H1 (cell line): Measurements from ENCODE around the gene DYNC1I1. TPM values are rescaled to one million over a fixed set of nuclear protein-coding genes. Genes with fewer than 3 reads are reported as not detected.

ENCODE experiments used
- CTCF ChIA-PET: fragments of 300-600 bp; sonication (Branson Sonifier 250); formaldehyde crosslinking; loops from one replicate; lab custom pipeline; 2021; ENCODE audit not compliant: partially characterized antibody; lab: Charles Lee
- POLR2A ChIA-PET: fragments of 300-600 bp; sonication (Branson Sonifier 250); formaldehyde crosslinking; loops from one replicate; lab custom pipeline; 2021; ENCODE audit warnings: inconsistent platforms; ENCODE audit not compliant: partially characterized antibody; lab: Charles Lee
- DNase-seq, 2 experiments: peaks; one replicate each; pipeline versions ENCODE4 v3.0.0 to v3.0.0-alpha.2; 2010 to 2022; ENCODE audit warnings: low spot score in 2 of 2, low read depth in 1 of 2, mixed read lengths in 1 of 2
- FAIRE-seq: peaks from 2 replicates; lab custom pipeline; 2011; peaks lifted over from hg19 to GRCh38; lab: Jason Lieb, UNC
- H2AFZ ChIP-seq: 2 replicates; pipeline ENCODE4 v1.8.1; 2012; ENCODE audit warnings: low read length, inconsistent platforms
- H2AK5ac ChIP-seq: 2 replicates; pipeline ENCODE4 v1.6.1; 2013; ENCODE audit warnings: low read depth, low read length
- H2BK120ac ChIP-seq: replicated peaks from 2 replicates; pipeline ENCODE3; 2013; ENCODE audit warnings: low read depth, low read length, inconsistent platforms
- H2BK12ac ChIP-seq: 2 replicates; pipeline ENCODE4 v1.6.1; 2013; ENCODE audit warnings: low read depth, low read length
- H2BK15ac ChIP-seq: 2 replicates; pipeline ENCODE4 v1.6.1; 2013; ENCODE audit warnings: low read length
- H2BK20ac ChIP-seq: 2 replicates; pipeline ENCODE4 v1.6.1; 2013; ENCODE audit warnings: low read length
- H2BK5ac ChIP-seq: 2 replicates; pipeline ENCODE4 v1.6.1; 2013; ENCODE audit warnings: low read depth, low read length
- H3K14ac ChIP-seq: 2 replicates; pipeline ENCODE4 v1.6.1; 2013; ENCODE audit warnings: inconsistent platforms; ENCODE audit not compliant: insufficient read length
- H3K18ac ChIP-seq: 2 replicates; pipeline ENCODE4 v1.6.1; 2013; ENCODE audit warnings: low read length; ENCODE audit errors: extremely low read depth
- H3K23ac ChIP-seq: 2 replicates; pipeline ENCODE4 v1.6.1; 2013; ENCODE audit warnings: inconsistent platforms; ENCODE audit not compliant: insufficient read length
- H3K23me2 ChIP-seq: 2 replicates; pipeline ENCODE4 v1.6.1; 2013; ENCODE audit warnings: low read depth, low read length
- H3K27ac ChIP-seq: 2 replicates; pipeline ENCODE4 v1.6.1; 2011; ENCODE audit warnings: low read depth, low read length, inconsistent platforms
- H3K27me3 ChIP-seq, 4 experiments: replicated peaks in 1 of 4; 1 replicate in 1 of 4; 2 replicates in 3 of 4; pipeline versions ENCODE4 v1.6.1 to v1.8.1; 2011 to 2013; ENCODE audit warnings: low read length in 3 of 4, mild to moderate bottlenecking in 3 of 4, inconsistent platforms in 2 of 4, mixed read lengths in 2 of 4, moderate library complexity in 1 of 4; ENCODE audit not compliant: control insufficient read depth in 3 of 4, insufficient read depth in 3 of 4; ENCODE audit errors: extremely low read depth in 1 of 4
- H3K36me3 ChIP-seq, 4 experiments: 2 replicates each; pipeline versions ENCODE4 v1.6.1 to v1.8.1; 2011 to 2013; ENCODE audit warnings: mild to moderate bottlenecking in 4 of 4, low read length in 3 of 4, moderate library complexity in 2 of 4, control low read depth in 1 of 4, inconsistent platforms in 1 of 4; ENCODE audit not compliant: insufficient read depth in 4 of 4, control insufficient read depth in 2 of 4
- H3K4ac ChIP-seq: replicated peaks from 2 replicates; pipeline ENCODE3; 2013; ENCODE audit warnings: low read length, low read depth, mixed read lengths, inconsistent platforms; ENCODE audit not compliant: insufficient read length
- H3K4me1 ChIP-seq, 4 experiments: replicated peaks in 1 of 4; 1 replicate in 1 of 4; 2 replicates in 3 of 4; pipeline versions ENCODE4 v1.6.1 to v1.8.1; 2011 to 2013; ENCODE audit warnings: low read length in 3 of 4, inconsistent platforms in 2 of 4, mixed read lengths in 1 of 4; ENCODE audit not compliant: insufficient read depth in 4 of 4, control insufficient read depth in 3 of 4
- H3K4me2 ChIP-seq, 2 experiments: 2 replicates each; pipeline versions ENCODE4 v1.6.1 to v1.8.1; 2011 to 2013; ENCODE audit warnings: low read depth in 2 of 2, low read length in 2 of 2, control low read depth in 1 of 2, inconsistent platforms in 1 of 2, mild to moderate bottlenecking in 1 of 2; ENCODE audit not compliant: insufficient read depth in 1 of 2
- H3K4me3 ChIP-seq, 4 experiments: fragments of 200-600, 300-600 bp in 1 of 4; sonication (generic), shearing (Covaris generic), sonication (Bioruptor Twin) in 1 of 4; 2 replicates each; pipeline versions ENCODE4 v1.5.1 to v1.8.1; 2011 to 2016; ENCODE audit warnings: low read length in 4 of 4, low read depth in 3 of 4, control low read depth in 2 of 4, inconsistent platforms in 2 of 4, mild to moderate bottlenecking in 2 of 4, mixed read lengths in 1 of 4, moderate library complexity in 1 of 4; ENCODE audit not compliant: insufficient read depth in 2 of 4; ENCODE audit errors: extremely low read depth in 1 of 4
- H3K56ac ChIP-seq: replicated peaks from 2 replicates; pipeline ENCODE3; 2013; ENCODE audit warnings: low read depth, mild to moderate bottlenecking, mixed read lengths, low read length, inconsistent platforms; ENCODE audit not compliant: insufficient read length
- H3K79me1 ChIP-seq: 2 replicates; pipeline ENCODE4 v1.6.1; 2013; ENCODE audit warnings: low read depth, low read length, control low read depth
- H3K79me2 ChIP-seq, 2 experiments: 2 replicates each; pipeline versions ENCODE4 v1.6.1 to v1.8.1; 2012 to 2013; ENCODE audit warnings: low read length in 2 of 2, mild to moderate bottlenecking in 2 of 2, inconsistent platforms in 1 of 2; ENCODE audit not compliant: insufficient read depth in 2 of 2, control insufficient read depth in 1 of 2
- H3K9ac ChIP-seq, 4 experiments: replicated peaks in 1 of 4; 1 replicate in 1 of 4; 2 replicates in 3 of 4; pipeline versions ENCODE4 v1.6.1 to v1.8.1; 2011 to 2013; ENCODE audit warnings: low read depth in 3 of 4, low read length in 3 of 4, control low read depth in 2 of 4, mild to moderate bottlenecking in 2 of 4, moderate library complexity in 2 of 4, inconsistent platforms in 1 of 4; ENCODE audit errors: extremely low read depth in 1 of 4
- H3K9me3 ChIP-seq, 2 experiments: 2 replicates each; pipeline versions ENCODE4 v1.6.1 to v1.8.1; 2012 to 2013; ENCODE audit warnings: mild to moderate bottlenecking in 2 of 2, moderate library complexity in 2 of 2, control low read depth in 1 of 2, inconsistent platforms in 1 of 2, low read depth in 1 of 2, low read length in 1 of 2, mixed read lengths in 1 of 2; ENCODE audit not compliant: insufficient read depth in 2 of 2
- H4K20me1 ChIP-seq, 2 experiments: replicated peaks in 1 of 2; 2 replicates each; pipeline versions ENCODE3 to v1.8.1; 2011 to 2013; ENCODE audit warnings: inconsistent platforms in 2 of 2, low read length in 2 of 2, mild to moderate bottlenecking in 1 of 2; ENCODE audit not compliant: insufficient read depth in 2 of 2, control insufficient read depth in 1 of 2
- H4K5ac ChIP-seq: 2 replicates; pipeline ENCODE4 v1.6.1; 2013; ENCODE audit warnings: low read length, low read depth, mixed read lengths, inconsistent platforms; ENCODE audit not compliant: insufficient read length
- H4K8ac ChIP-seq: 2 replicates; pipeline ENCODE4 v1.8.0; 2013; ENCODE audit warnings: mild to moderate bottlenecking, moderate library complexity, low read length, inconsistent platforms; ENCODE audit not compliant: insufficient read depth; ENCODE audit errors: extremely low read depth
- H4K91ac ChIP-seq: replicated peaks from 2 replicates; pipeline ENCODE3; 2013; ENCODE audit warnings: low read length, mixed read lengths, inconsistent platforms; ENCODE audit not compliant: insufficient read length
- BCL11A ChIP-seq, 2 experiments: IDR thresholded peaks; one replicate each; pipeline ENCODE4 v1.6.1; 2011; ENCODE audit warnings: low read depth in 2 of 2, low read length in 2 of 2, mild to moderate bottlenecking in 2 of 2
- CHD1 ChIP-seq: IDR thresholded peaks from 2 replicates; pipeline ENCODE4 v1.6.1; 2012; ENCODE audit warnings: low read depth, low read length, improper control_type of control experiment
- GTF2F1 ChIP-seq: IDR thresholded peaks from 2 replicates; pipeline ENCODE4 v1.6.1; 2012; ENCODE audit warnings: low read depth, low read length, improper control_type of control experiment, borderline replicate concordance
- NRF1 ChIP-seq: IDR thresholded peaks from 2 replicates; pipeline ENCODE4 v1.6.1; 2011; ENCODE audit warnings: mild to moderate bottlenecking, low read depth, low read length, improper control_type of control experiment
- SIRT6 ChIP-seq: IDR thresholded peaks from one replicate; pipeline ENCODE4 v1.7.1; 2012; ENCODE audit warnings: low read length, inconsistent platforms
- SRF ChIP-seq: IDR thresholded peaks from 2 replicates; pipeline ENCODE4 v1.6.1; 2011; ENCODE audit warnings: mild to moderate bottlenecking, low read depth, low read length, moderate library complexity
- WGBS, 2 experiments: shearing (Covaris generic) in 1 of 2; methylation state at CpG; one replicate each; pipeline versions ENCODE4 v1.1.6 to v1.1.7; 2013 to 2015; ENCODE audit warnings: low lambda C conversion rate in 2 of 2, mixed read lengths in 2 of 2, inconsistent platforms in 1 of 2, low coverage in 1 of 2, missing lambda C conversion rate in 1 of 2; ENCODE audit not compliant: insufficient replicate concordance in 2 of 2, insufficient coverage in 1 of 2, insufficient read length in 1 of 2; ENCODE audit errors: extremely low coverage in 1 of 2, missing lambda C conversion rate in 1 of 2; 5-methylcytosine and 5-hydroxymethylcytosine counted together
- polyA plus RNA-seq, 7 experiments: library from polyadenylated mRNA; depleted of rRNA in 3 of 7; stranded (reverse) in 5 of 7; unstranded in 2 of 7; fragments of >200 nt in 5 of 7; fragments of 200-250 nt in 2 of 7; gene quantifications; 1 replicate in 5 of 7; 2 replicates in 1 of 7; 4 replicates in 1 of 7; pipeline versions ENCODE4 v1.2.1 to v1.2.3, GENCODE V29; 2011 to 2013; ENCODE audit warnings: missing spikeins in 2 of 7, mixed read lengths in 2 of 7
- total RNA-seq: library from RNA; stranded (reverse); fragmentation: NEBNext Ultra II Directional; extraction: Animal tissue kit (Norgen Biotek cat#: 25700); gene quantifications from 2 replicates; pipeline ENCODE4 v1.2.1, GENCODE V29; 2021

The DYNC1I1 gene
- total and polyA plus RNA-seq, 2 of the 8 experiments (the other 6 are each of a cell fraction or from before 2014, with no cell fraction given): 0.45 to 0.58 TPM

DNA sequence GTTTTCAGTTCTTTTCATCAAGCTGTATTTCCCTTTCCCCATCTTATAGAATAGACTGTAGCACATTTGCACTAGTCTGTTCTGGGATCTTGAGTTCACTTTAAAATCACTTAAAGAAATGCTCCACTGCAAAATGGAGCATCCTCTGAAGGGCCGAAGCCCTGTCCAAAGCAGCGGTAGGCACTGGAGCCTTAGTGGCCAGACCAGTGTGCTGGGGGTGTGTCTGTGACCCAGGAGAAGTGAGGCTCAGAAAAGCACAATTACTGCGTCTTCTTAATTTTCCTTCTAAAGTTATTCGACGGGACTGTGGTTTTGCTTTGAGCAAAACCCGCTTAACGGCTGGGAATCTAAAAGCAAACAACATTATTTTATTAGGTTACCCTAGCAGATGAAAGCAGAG, 343.8 kb downstream of the DYNC1I1 start:
- H3K23ac ChIP-seq: no peak overlapping the region
- ChIA-PET CTCF (interaction anchor here (0.6 to 2.0 kb wide), 4 partner anchors 14 to 390 kb away, joined by 3 to 5 read pairs (median 4); no protein-coding TSS in a partner anchor), POLR2A (no interaction called here)
- no peak overlapping the region for H3K4ac ChIP-seq
- DNase-seq: no peak
- no peaks in the 10 kb centered on the region for H4K20me1 ChIP-seq
- peaks cover 0 to 9% (median 3%) of the 10 kb centered on the region in 4 experiments; a peak in 3 of 8 replicates for H3K36me3 ChIP-seq
- H2BK12ac ChIP-seq: no peak overlapping the region
- no peaks in the 10 kb centered on the region for H3K79me1 ChIP-seq
- H3K27ac ChIP-seq: no peak overlapping the region
- no peak overlapping the region for H4K5ac ChIP-seq
- no peak overlapping the region for H3K18ac ChIP-seq
- H3K4me1 ChIP-seq: peaks cover 0 to 6% (median 0%) of the 10 kb centered on the region in 4 experiments; a peak in 3 of 7 replicates
- H2BK120ac ChIP-seq: no peak overlapping the region
- no peak overlapping the region for H3K56ac ChIP-seq
- no peak overlapping the region for H2BK5ac ChIP-seq
- no peak overlapping the region for H2AFZ ChIP-seq
- no peak overlapping the region for H2BK15ac ChIP-seq
- H3K27me3 ChIP-seq: no peaks in the 10 kb centered on the region
- no peak overlapping the region for H4K91ac ChIP-seq
- no peak overlapping the region for H2BK20ac ChIP-seq
- no peak overlapping the region for H3K14ac ChIP-seq
- H3K23me2 ChIP-seq: no peaks in the 10 kb centered on the region
- 91% methylated on average over 7 of the region's 7 CpGs; no CpG with 5 or more reads in 1 of the 2 experiments for WGBS, 2 experiments
- H3K4me3 ChIP-seq: no peak overlapping the region
- H3K4me2 ChIP-seq: no peak overlapping the region
- H4K8ac ChIP-seq: no peak overlapping the region
- FAIRE-seq: no peak
- no peak overlapping the region for H3K9ac ChIP-seq
- no peaks in the 10 kb centered on the region for H3K79me2 ChIP-seq
- no peak overlapping the region for H2AK5ac ChIP-seq
- no peaks in the 10 kb centered on the region for H3K9me3 ChIP-seq
- TF ChIP-seq NRF1 (no peak), CHD1 (no peak), SRF (no peak), BCL11A (IDR thresholded peaks at IDR 0.05; ENCODE audit: low read depth in 2 of 2, low read length in 2 of 2) (no peak), SIRT6 (no peak), GTF2F1 (no peak)
